PC-9 (cell line): ENCODE results near the gene TMEM117. TPM values are rescaled to one million over a fixed set of nuclear protein-coding genes. Genes with fewer than 3 reads are reported as not detected.

ENCODE experiments used
- BruUV-seq: library from RNA; stranded (reverse); fragments of 400-500 nt; replicated peaks from 2 replicates; lab custom pipeline; 2021; lab: Mats Ljungman, UMichigan
- CTCF ChIA-PET: fragments of 300-600 bp; sonication (Branson Sonifier 250); formaldehyde crosslinking; loops from one replicate; lab custom pipeline; 2022; ENCODE audit warnings: antibody characterized with exemption; lab: Charles Lee
- POLR2A ChIA-PET: fragments of 300-600 bp; sonication (Branson Sonifier 250); formaldehyde crosslinking; loops from one replicate; lab custom pipeline; 2022; ENCODE audit warnings: antibody characterized with exemption; ENCODE audit not compliant: unreplicated experiment; lab: Charles Lee
- DNase-seq, 2 experiments: peaks; one replicate each; pipeline versions ENCODE4 v3.0.0 to v3.0.0-alpha.2; 2015 to 2022; ENCODE audit warnings: mixed read lengths in 1 of 2
- H2AFZ ChIP-seq: fragments of 200-600 bp; sonication (generic); 2 replicates; pipeline ENCODE4 v1.8.1; 2017; ENCODE audit warnings: antibody characterized with exemption
- H3F3A ChIP-seq: fragments of 200-600 bp; sonication (generic); 2 replicates; pipeline ENCODE4 v1.8.1; 2017; ENCODE audit warnings: antibody characterized with exemption, mild to moderate bottlenecking, low read depth; ENCODE audit not compliant: insufficient read depth
- H3K27ac ChIP-seq: fragments of 200-600 bp; sonication (generic); 2 replicates; pipeline ENCODE4 v1.6.1; 2016; ENCODE audit warnings: mixed run types
- H3K27me3 ChIP-seq: fragments of 200-600 bp; sonication (generic); 2 replicates; pipeline ENCODE4 v1.6.1; 2016; ENCODE audit warnings: low read depth, mixed run types; ENCODE audit not compliant: insufficient read depth
- H3K36me3 ChIP-seq: fragments of 200-600 bp; sonication (generic); 2 replicates; pipeline ENCODE4 v1.6.1; 2016; ENCODE audit warnings: low read depth, mixed run types
- H3K4me1 ChIP-seq: fragments of 200-600 bp; sonication (generic); replicated peaks from 2 replicates; pipeline ENCODE4 v1.6.1; 2016; ENCODE audit warnings: mixed run types; ENCODE audit not compliant: insufficient read depth
- H3K4me2 ChIP-seq: fragments of 200-600 bp; sonication (generic); 2 replicates; pipeline ENCODE4 v1.6.1; 2017; ENCODE audit warnings: mixed run types
- H3K4me3 ChIP-seq: fragments of 200-600 bp; sonication (generic); 2 replicates; pipeline ENCODE4 v1.6.1; 2016; ENCODE audit warnings: mixed run types
- H3K79me2 ChIP-seq: fragments of 200-600 bp; sonication (generic); 2 replicates; pipeline ENCODE4 v1.6.1; 2017; ENCODE audit warnings: low read depth, mixed run types
- H3K9me2 ChIP-seq: fragments of 200-600 bp; sonication (generic); 2 replicates; pipeline ENCODE4 v1.8.1; 2017; ENCODE audit warnings: mild to moderate bottlenecking; ENCODE audit not compliant: insufficient read depth
- H3K9me3 ChIP-seq: fragments of 200-600 bp; sonication (generic); 2 replicates; pipeline ENCODE4 v1.8.1; 2016; ENCODE audit warnings: low read depth; ENCODE audit not compliant: insufficient read depth
- H4K20me1 ChIP-seq: fragments of 200-600 bp; sonication (generic); 2 replicates; pipeline ENCODE4 v1.8.1; 2017; ENCODE audit not compliant: insufficient read depth
- EZH2 ChIP-seq: fragments of 200-600 bp; sonication (generic); IDR thresholded peaks from 2 replicates; pipeline ENCODE4 v1.8.0; 2017; ENCODE audit warnings: antibody characterized with exemption, low read depth
- intact Hi-C: fragments of 100-400 bp; cut with micrococcal nuclease; formaldehyde crosslinking; loops from one replicate; pipeline ENCODE4 v1.10.0; 2022; ENCODE audit not compliant: unreplicated experiment
- total RNA-seq: library from RNA; stranded (reverse); gene quantifications from 2 replicates; pipeline ENCODE4 v1.2.3, GENCODE V29; 2021
- TF ChIP-seq, protein P1 (sequence below): fragments of 200-600 bp; sonication (generic); conservative IDR thresholded peaks from 2 replicates; pipeline ENCODE4 v1.6.1; 2017; ENCODE audit warnings: mixed run types, antibody characterized with exemption, mild to moderate bottlenecking, moderate library complexity

Gene TMEM117
- total RNA-seq, 1 experiment from 2014 or later, result 2.0 TPM

DNA sequence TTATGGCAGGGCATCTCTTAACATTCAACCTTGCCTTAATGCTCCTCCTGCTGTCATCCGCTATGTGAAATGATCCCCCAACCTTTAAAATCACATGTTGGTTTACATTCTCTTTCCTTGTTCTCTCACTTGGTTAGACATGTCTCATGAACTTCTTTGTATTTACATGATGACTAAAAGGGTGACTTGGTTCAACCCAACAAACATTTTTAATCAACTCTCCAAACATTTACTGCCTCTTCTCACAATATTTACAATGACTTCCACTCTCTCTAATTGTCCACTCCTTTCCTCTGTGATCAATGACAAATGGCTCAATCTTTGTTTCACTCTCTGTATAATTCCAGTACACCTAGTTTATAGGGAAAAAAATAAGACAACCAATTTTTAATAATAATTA, 534.1 kb downstream of the TMEM117 start:
- H3K27me3 ChIP-seq, result no peaks in the 10 kb centered on the region
- POLR2A ChIA-PET, result no interaction called here
- no TSS peak for BruUV-seq
- H2AFZ ChIP-seq, result no peak overlapping the region
- no peak for DNase-seq
- intact Hi-C loops, result no loop called here
- 0 out of 2 replicates have a peak, but pooled peaks cover 9% of the 10 kb centered on the region for H3F3A ChIP-seq
- TF ChIP-seq, protein P1, sequence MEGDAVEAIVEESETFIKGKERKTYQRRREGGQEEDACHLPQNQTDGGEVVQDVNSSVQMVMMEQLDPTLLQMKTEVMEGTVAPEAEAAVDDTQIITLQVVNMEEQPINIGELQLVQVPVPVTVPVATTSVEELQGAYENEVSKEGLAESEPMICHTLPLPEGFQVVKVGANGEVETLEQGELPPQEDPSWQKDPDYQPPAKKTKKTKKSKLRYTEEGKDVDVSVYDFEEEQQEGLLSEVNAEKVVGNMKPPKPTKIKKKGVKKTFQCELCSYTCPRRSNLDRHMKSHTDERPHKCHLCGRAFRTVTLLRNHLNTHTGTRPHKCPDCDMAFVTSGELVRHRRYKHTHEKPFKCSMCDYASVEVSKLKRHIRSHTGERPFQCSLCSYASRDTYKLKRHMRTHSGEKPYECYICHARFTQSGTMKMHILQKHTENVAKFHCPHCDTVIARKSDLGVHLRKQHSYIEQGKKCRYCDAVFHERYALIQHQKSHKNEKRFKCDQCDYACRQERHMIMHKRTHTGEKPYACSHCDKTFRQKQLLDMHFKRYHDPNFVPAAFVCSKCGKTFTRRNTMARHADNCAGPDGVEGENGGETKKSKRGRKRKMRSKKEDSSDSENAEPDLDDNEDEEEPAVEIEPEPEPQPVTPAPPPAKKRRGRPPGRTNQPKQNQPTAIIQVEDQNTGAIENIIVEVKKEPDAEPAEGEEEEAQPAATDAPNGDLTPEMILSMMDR, result no peak
- no peak for TF ChIP-seq EZH2
- CTCF ChIA-PET, result no interaction called here
- H3K27ac ChIP-seq, result no peak overlapping the region
- H3K9me3 ChIP-seq, result no peaks in the 10 kb centered on the region
- H3K4me1 ChIP-seq, result peaks cover 18% of the 10 kb centered on the region
- no peak overlapping the region for H3K4me3 ChIP-seq
- H3K9me2 ChIP-seq, result no peaks in the 10 kb centered on the region
- no peak overlapping the region for H3K4me2 ChIP-seq
- H3K36me3 ChIP-seq, result no peaks in the 10 kb centered on the region
- H3K79me2 ChIP-seq, result no peaks in the 10 kb centered on the region
- H4K20me1 ChIP-seq, result no peaks in the 10 kb centered on the region

DNA sequence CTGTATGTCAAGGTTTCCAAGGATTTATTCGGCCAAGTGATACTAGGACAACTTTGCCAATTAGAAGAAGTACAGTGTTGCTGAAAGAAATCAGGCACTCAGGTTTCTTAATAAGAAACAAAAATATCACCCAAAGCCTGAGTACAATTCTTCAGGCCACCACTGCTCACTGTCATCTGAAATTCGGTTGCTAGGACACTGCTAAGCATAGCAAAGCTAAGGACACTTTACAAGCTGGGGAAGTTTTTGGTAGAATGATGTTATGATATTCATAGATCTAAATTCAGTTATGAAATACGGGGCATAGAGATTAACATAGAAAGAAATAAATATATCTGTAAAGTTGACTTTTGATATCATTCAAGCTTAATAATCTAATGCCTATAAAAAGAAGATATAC, 535.1 kb downstream of the TMEM117 start:
- Histone ChIP-seq H3K27me3 (no peaks in the 10 kb centered on the region), H3K4me2 (no peak overlapping the region), H3F3A (0 out of 2 replicates have a peak, but pooled peaks cover 9% of the 10 kb centered on the region), H3K4me3 (no peak overlapping the region), H2AFZ (no peak overlapping the region), H3K79me2 (no peaks in the 10 kb centered on the region), H3K9me3 (no peaks in the 10 kb centered on the region), H3K4me1 (peaks cover 18% of the 10 kb centered on the region), H4K20me1 (no peaks in the 10 kb centered on the region), H3K27ac (no peak overlapping the region), H3K36me3 (no peaks in the 10 kb centered on the region), H3K9me2 (no peaks in the 10 kb centered on the region)
- TF ChIP-seq, protein P1, result no peak
- no peak for TF ChIP-seq EZH2
- BruUV-seq, result no TSS peak
- ChIA-PET POLR2A (interaction anchor here (0.8 kb wide), 1 partner anchor 426 kb away, joined by 4 read pairs; no protein-coding TSS in a partner anchor), CTCF (no interaction called here)
- no peak for DNase-seq
- intact Hi-C loops, result no loop called here

DNA sequence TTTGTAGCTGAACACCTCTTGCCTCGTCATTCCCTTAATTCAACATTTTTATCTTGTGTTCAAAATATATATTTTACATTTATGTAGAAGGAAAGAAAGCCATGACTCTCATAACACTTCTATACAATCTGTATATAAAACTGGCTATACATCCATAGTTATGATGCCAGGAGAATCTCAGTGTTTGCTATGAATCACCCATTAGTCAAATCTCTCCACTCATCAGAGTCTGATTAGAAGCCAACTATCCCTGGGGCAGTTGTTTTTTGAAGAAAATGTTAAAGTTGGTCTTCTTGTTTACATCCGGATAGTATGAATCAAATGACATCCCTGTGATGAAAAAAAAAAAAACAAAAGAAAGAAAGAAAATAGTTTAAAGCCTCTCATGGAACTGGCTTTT, 536.4 kb downstream of the TMEM117 start:
- Histone ChIP-seq H3K36me3 (no peaks in the 10 kb centered on the region), H3K27me3 (no peaks in the 10 kb centered on the region), H4K20me1 (no peaks in the 10 kb centered on the region; the same call in 1 of the 2 replicates), H3K9me2 (no peaks in the 10 kb centered on the region), H3F3A (0 out of 2 replicates have a peak, but pooled peaks cover 9% of the 10 kb centered on the region), H3K27ac (no peak overlapping the region), H2AFZ (no peak overlapping the region), H3K9me3 (no peaks in the 10 kb centered on the region), H3K79me2 (no peaks in the 10 kb centered on the region), H3K4me2 (no peak overlapping the region), H3K4me3 (no peak overlapping the region), H3K4me1 (peaks cover 18% of the 10 kb centered on the region)
- intact Hi-C loops, result no loop called here
- DNase-seq, result peak; percentile 3 to 73
- BruUV-seq, result no TSS peak
- POLR2A ChIA-PET, result no interaction called here
- CTCF ChIA-PET, result no interaction called here
- TF ChIP-seq EZH2, result no peak
- TF ChIP-seq, protein P1, result no peak
